ENCODE data around the gene ZNF839.

Gene ZNF839

GRCh38 chr14:102373110-102373509 lies 53.6 kb downstream of the ZNF839 start:
- DNase-seq (ENCODE audit: low read depth), result no peak
- H3K4me3 ChIP-seq (ENCODE audit: low read depth, low read length), result no peak overlapping the region
- TF ChIP-seq POLR2A (IDR thresholded peaks at IDR 0.05; ENCODE audit: extremely low read depth, insufficient read length), result no peak
- TF ChIP-seq CTCF (IDR thresholded peaks at IDR 0.05; ENCODE audit: low read depth, low read length), result no peak
- TF ChIP-seq, protein P1, sequence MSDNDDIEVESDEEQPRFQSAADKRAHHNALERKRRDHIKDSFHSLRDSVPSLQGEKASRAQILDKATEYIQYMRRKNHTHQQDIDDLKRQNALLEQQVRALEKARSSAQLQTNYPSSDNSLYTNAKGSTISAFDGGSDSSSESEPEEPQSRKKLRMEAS (IDR thresholded peaks at IDR 0.05; ENCODE audit: low read depth, low read length), result no peak
- TF ChIP-seq MYC (IDR thresholded peaks at IDR 0.05; ENCODE audit: low read depth, low read length), result no peak

GRCh38 chr14:102374264-102374663 lies 54.7 kb downstream of the ZNF839 start:
- no peak for DNase-seq (ENCODE audit: low read depth)
- TF ChIP-seq POLR2A (IDR thresholded peaks at IDR 0.05; ENCODE audit: extremely low read depth, insufficient read length) (no peak), MYC (IDR thresholded peaks at IDR 0.05; ENCODE audit: low read depth, low read length) (no peak), CTCF (IDR thresholded peaks at IDR 0.05; ENCODE audit: low read depth, low read length) (no peak)
- TF ChIP-seq, protein P1 (IDR thresholded peaks at IDR 0.05; ENCODE audit: low read depth, low read length), result no peak
- H3K4me3 ChIP-seq (ENCODE audit: low read depth, low read length), result no peak overlapping the region

- no peak overlapping the region for H3K4me3 ChIP-seq (ENCODE audit: low read depth, low read length)
- DNase-seq (ENCODE audit: low read depth), result peak; percentile 14
- TF ChIP-seq POLR2A (IDR thresholded peaks at IDR 0.05; ENCODE audit: extremely low read depth, insufficient read length) (no peak), CTCF (IDR thresholded peaks at IDR 0.05; ENCODE audit: low read depth, low read length) (no peak), MYC (IDR thresholded peaks at IDR 0.05; ENCODE audit: low read depth, low read length) (no peak)
- TF ChIP-seq, protein P1 (IDR thresholded peaks at IDR 0.05; ENCODE audit: low read depth, low read length), result no peak
Measured at GRCh38 chr14:102375119-102375518, 55.6 kb downstream of the ZNF839 start.

- DNase-seq (ENCODE audit: low read depth), result no peak
- H3K4me3 ChIP-seq (ENCODE audit: low read depth, low read length), result no peak overlapping the region
- TF ChIP-seq CTCF (IDR thresholded peaks at IDR 0.05; ENCODE audit: low read depth, low read length), result no peak
- TF ChIP-seq, protein P1 (IDR thresholded peaks at IDR 0.05; ENCODE audit: low read depth, low read length), result no peak
- TF ChIP-seq MYC (IDR thresholded peaks at IDR 0.05; ENCODE audit: low read depth, low read length), result no peak
- no peak for TF ChIP-seq POLR2A (IDR thresholded peaks at IDR 0.05; ENCODE audit: extremely low read depth, insufficient read length)
Measured at GRCh38 chr14:102377696-102378095, 58.1 kb downstream of the ZNF839 start.

GRCh38 chr14:102378830-102379229 lies 59.3 kb downstream of the ZNF839 start:
- H3K4me3 ChIP-seq (ENCODE audit: low read depth, low read length), result no peak overlapping the region
- no peak for DNase-seq (ENCODE audit: low read depth)
- TF ChIP-seq CTCF (IDR thresholded peaks at IDR 0.05; ENCODE audit: low read depth, low read length) (no peak), MYC (IDR thresholded peaks at IDR 0.05; ENCODE audit: low read depth, low read length) (no peak), POLR2A (IDR thresholded peaks at IDR 0.05; ENCODE audit: extremely low read depth, insufficient read length) (no peak)
- TF ChIP-seq, protein P1 (IDR thresholded peaks at IDR 0.05; ENCODE audit: low read depth, low read length), result no peak

DNA sequence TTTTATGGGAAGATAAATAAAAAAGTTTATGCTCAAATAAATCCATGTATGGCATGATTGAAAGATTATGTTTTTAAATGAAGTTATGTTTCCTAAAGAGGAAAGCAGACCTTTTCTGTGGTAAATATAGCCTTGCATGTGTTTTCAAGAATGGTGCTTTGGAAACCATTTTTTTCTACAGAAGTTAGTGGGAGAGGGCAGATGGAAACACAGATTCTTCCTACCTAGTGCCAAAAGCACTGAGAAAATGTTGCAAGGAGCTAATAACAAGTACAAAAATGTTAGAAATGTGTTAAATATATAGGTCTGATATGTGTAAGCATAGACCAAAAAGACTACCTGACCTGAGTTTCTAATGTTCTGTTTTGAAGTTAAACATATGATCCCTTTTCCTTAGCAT lies 67.5 kb downstream of the ZNF839 start:
- H3K4me3 ChIP-seq (ENCODE audit: low read depth, low read length), result no peak overlapping the region
- TF ChIP-seq, protein P1 (IDR thresholded peaks at IDR 0.05; ENCODE audit: low read depth, low read length), result no peak
- TF ChIP-seq POLR2A (IDR thresholded peaks at IDR 0.05; ENCODE audit: extremely low read depth, insufficient read length) (no peak), MYC (IDR thresholded peaks at IDR 0.05; ENCODE audit: low read depth, low read length) (no peak), CTCF (IDR thresholded peaks at IDR 0.05; ENCODE audit: low read depth, low read length) (no peak)

More for the DNA sequence above, 67.5 kb downstream of the ZNF839 start:
- no peak for DNase-seq (ENCODE audit: low read depth)

Measured in NB4 (cell line).